ENCODE data around the gene RITA1.

RITA1 gene

GRCh38 chr12:113207613-113208040 lies 22.1 kb downstream of the RITA1 start:
- H3K27ac ChIP-seq (ENCODE audit: low read depth, low read length), result no peak overlapping the region
- no peak overlapping the region for H3K4ac ChIP-seq (ENCODE audit: low read depth, low read length)
- DNase-seq, result no peak
- H2BK120ac ChIP-seq (ENCODE audit: insufficient read depth, low read length, poor library complexity), result no peak overlapping the region
- H3K14ac ChIP-seq (ENCODE audit: low read length), result no peak overlapping the region
- H2BK12ac ChIP-seq (ENCODE audit: low read length), result no peak overlapping the region
- no peak overlapping the region for H3K4me2 ChIP-seq (ENCODE audit: low read length)
- no peak overlapping the region for H2AFZ ChIP-seq (ENCODE audit: insufficient read depth, low read length, poor library complexity)
- H3K23ac ChIP-seq (ENCODE audit: low read length), result no peak overlapping the region
- H3K79me2 ChIP-seq (ENCODE audit: control insufficient read depth, insufficient read depth, low read length, poor library complexity), result no peaks in the 10 kb centered on the region
- H3K36me3 ChIP-seq (ENCODE audit: control insufficient read depth in 1 of 2, insufficient read depth in 2 of 2, low read length in 2 of 2), result no peaks in the 10 kb centered on the region
- H3K4me1 ChIP-seq (ENCODE audit: control insufficient read depth in 1 of 2, insufficient read depth in 2 of 2, low read length in 2 of 2), result peaks cover 0 to 4% of the 10 kb centered on the region in 2 experiments
- peaks cover 2% of the 10 kb centered on the region for H3K9me3 ChIP-seq (ENCODE audit: insufficient read depth, low read depth, low read length)
- H2AK5ac ChIP-seq (ENCODE audit: low read length), result no peak overlapping the region
- no peak overlapping the region for H3K4me3 ChIP-seq (ENCODE audit: low read depth, low read length)
- H4K12ac ChIP-seq (ENCODE audit: low read depth, low read length), result no peak overlapping the region
- no peak overlapping the region for H3K9ac ChIP-seq (ENCODE audit: low read length)
- no peak overlapping the region for H2BK5ac ChIP-seq (ENCODE audit: low read depth, low read length, poor library complexity)
- WGBS (ENCODE audit: extremely low coverage, insufficient coverage, insufficient read length), result no CpG with 5 or more reads among the region's 6 CpGs
- no peak overlapping the region for H4K91ac ChIP-seq (ENCODE audit: low read depth, low read length)
- H3K27me3 ChIP-seq (ENCODE audit: insufficient read depth, low read length), result no peaks in the 10 kb centered on the region
- no peak overlapping the region for H3K18ac ChIP-seq (ENCODE audit: low read length)
- no peak overlapping the region for H4K8ac ChIP-seq (ENCODE audit: low read depth, low read length)
- H3K79me1 ChIP-seq (ENCODE audit: low read length), result peaks cover 4% of the 10 kb centered on the region

GRCh38 chr12:113208041-113208934 lies 22.8 kb downstream of the RITA1 start:
- H3K18ac ChIP-seq (ENCODE audit: low read length), result no peak overlapping the region
- H3K79me1 ChIP-seq (ENCODE audit: low read length), result peaks cover 4% of the 10 kb centered on the region
- H3K14ac ChIP-seq (ENCODE audit: low read length), result no peak overlapping the region
- H4K91ac ChIP-seq (ENCODE audit: low read depth, low read length), result no peak overlapping the region
- no peaks in the 10 kb centered on the region for H3K27me3 ChIP-seq (ENCODE audit: insufficient read depth, low read length)
- H3K27ac ChIP-seq (ENCODE audit: low read depth, low read length), result no peak overlapping the region
- H3K4me2 ChIP-seq (ENCODE audit: low read length), result no peak overlapping the region
- H2BK120ac ChIP-seq (ENCODE audit: insufficient read depth, low read length, poor library complexity), result no peak overlapping the region
- H4K12ac ChIP-seq (ENCODE audit: low read depth, low read length), result no peak overlapping the region
- H3K9me3 ChIP-seq (ENCODE audit: insufficient read depth, low read depth, low read length), result peaks cover 2% of the 10 kb centered on the region
- no peak overlapping the region for H3K9ac ChIP-seq (ENCODE audit: low read length)
- no peak overlapping the region for H3K4ac ChIP-seq (ENCODE audit: low read depth, low read length)
- H3K36me3 ChIP-seq (ENCODE audit: control insufficient read depth in 1 of 2, insufficient read depth in 2 of 2, low read length in 2 of 2), result no peaks in the 10 kb centered on the region
- no CpG with 5 or more reads among the region's 10 CpGs for WGBS (ENCODE audit: extremely low coverage, insufficient coverage, insufficient read length)
- no peak overlapping the region for H4K8ac ChIP-seq (ENCODE audit: low read depth, low read length)
- peaks cover 0 to 4% of the 10 kb centered on the region in 2 experiments for H3K4me1 ChIP-seq (ENCODE audit: control insufficient read depth in 1 of 2, insufficient read depth in 2 of 2, low read length in 2 of 2)
- H2BK5ac ChIP-seq (ENCODE audit: low read depth, low read length, poor library complexity), result no peak overlapping the region
- H2BK12ac ChIP-seq (ENCODE audit: low read length), result no peak overlapping the region
- no peaks in the 10 kb centered on the region for H3K79me2 ChIP-seq (ENCODE audit: control insufficient read depth, insufficient read depth, low read length, poor library complexity)
- H2AK5ac ChIP-seq (ENCODE audit: low read length), result no peak overlapping the region
- no peak overlapping the region for H2AFZ ChIP-seq (ENCODE audit: insufficient read depth, low read length, poor library complexity)
- H3K4me3 ChIP-seq (ENCODE audit: low read depth, low read length), result no peak overlapping the region
- H3K23ac ChIP-seq (ENCODE audit: low read length), result no peak overlapping the region
- DNase-seq, result peak in 1 of 2 donors; percentile 21

- Histone ChIP-seq H3K4me1 (ENCODE audit: control insufficient read depth in 1 of 2, insufficient read depth in 2 of 2, low read length in 2 of 2) (peaks cover 0 to 6% of the 10 kb centered on the region in 2 experiments), H4K8ac (ENCODE audit: low read depth, low read length) (no peak overlapping the region), H2AK5ac (ENCODE audit: low read length) (no peak overlapping the region), H4K91ac (ENCODE audit: low read depth, low read length) (no peak overlapping the region), H3K18ac (ENCODE audit: low read length) (no peak overlapping the region), H2AFZ (ENCODE audit: insufficient read depth, low read length, poor library complexity) (no peak overlapping the region), H3K14ac (ENCODE audit: low read length) (no peak overlapping the region), H3K79me1 (ENCODE audit: low read length) (peaks cover 4% of the 10 kb centered on the region), H3K9ac (ENCODE audit: low read length) (no peak overlapping the region), H3K9me3 (ENCODE audit: insufficient read depth, low read depth, low read length) (peaks cover 2% of the 10 kb centered on the region), H3K4me3 (ENCODE audit: low read depth, low read length) (no peak overlapping the region), H3K27ac (ENCODE audit: low read depth, low read length) (no peak overlapping the region), H3K23ac (ENCODE audit: low read length) (no peak overlapping the region), H3K4me2 (ENCODE audit: low read length) (no peak overlapping the region), H3K4ac (ENCODE audit: low read depth, low read length) (no peak overlapping the region), H2BK12ac (ENCODE audit: low read length) (no peak overlapping the region), H3K27me3 (ENCODE audit: insufficient read depth, low read length) (no peaks in the 10 kb centered on the region), H3K79me2 (ENCODE audit: control insufficient read depth, insufficient read depth, low read length, poor library complexity) (no peaks in the 10 kb centered on the region), H2BK5ac (ENCODE audit: low read depth, low read length, poor library complexity) (no peak overlapping the region), H2BK120ac (ENCODE audit: insufficient read depth, low read length, poor library complexity) (no peak overlapping the region), H3K36me3 (ENCODE audit: control insufficient read depth in 1 of 2, insufficient read depth in 2 of 2, low read length in 2 of 2) (no peaks in the 10 kb centered on the region), H4K12ac (ENCODE audit: low read depth, low read length) (no peak overlapping the region)
- WGBS (ENCODE audit: extremely low coverage, insufficient coverage, insufficient read length), result no CpG with 5 or more reads among the region's 6 CpGs
- no peak for DNase-seq
These were observed 25.6 kb downstream of the RITA1 start for GRCh38 chr12:113211160-113211559.

- Histone ChIP-seq H3K18ac (ENCODE audit: low read length) (no peak overlapping the region), H3K79me1 (ENCODE audit: low read length) (peaks cover 5% of the 10 kb centered on the region), H4K12ac (ENCODE audit: low read depth, low read length) (no peak overlapping the region), H3K27me3 (ENCODE audit: insufficient read depth, low read length) (no peaks in the 10 kb centered on the region), H2BK12ac (ENCODE audit: low read length) (no peak overlapping the region), H3K4ac (ENCODE audit: low read depth, low read length) (no peak overlapping the region), H3K4me2 (ENCODE audit: low read length) (no peak overlapping the region), H3K27ac (ENCODE audit: low read depth, low read length) (no peak overlapping the region), H3K36me3 (ENCODE audit: control insufficient read depth in 1 of 2, insufficient read depth in 2 of 2, low read length in 2 of 2) (no peaks in the 10 kb centered on the region), H4K8ac (ENCODE audit: low read depth, low read length) (no peak overlapping the region), H2AK5ac (ENCODE audit: low read length) (no peak overlapping the region), H4K91ac (ENCODE audit: low read depth, low read length) (no peak overlapping the region), H3K9me3 (ENCODE audit: insufficient read depth, low read depth, low read length) (no peaks in the 10 kb centered on the region), H3K4me3 (ENCODE audit: low read depth, low read length) (no peak overlapping the region), H3K23ac (ENCODE audit: low read length) (no peak overlapping the region), H2BK120ac (ENCODE audit: insufficient read depth, low read length, poor library complexity) (no peak overlapping the region), H3K79me2 (ENCODE audit: control insufficient read depth, insufficient read depth, low read length, poor library complexity) (no peaks in the 10 kb centered on the region), H2AFZ (ENCODE audit: insufficient read depth, low read length, poor library complexity) (no peak overlapping the region), H3K9ac (ENCODE audit: low read length) (no peak overlapping the region), H3K4me1 (ENCODE audit: control insufficient read depth in 1 of 2, insufficient read depth in 2 of 2, low read length in 2 of 2) (peaks cover 5% of the 10 kb centered on the region in 2 experiments), H3K14ac (ENCODE audit: low read length) (no peak overlapping the region), H2BK5ac (ENCODE audit: low read depth, low read length, poor library complexity) (no peak overlapping the region)
- peak; percentile 98 to 100 for DNase-seq
- no CpG with 5 or more reads among the region's 5 CpGs for WGBS (ENCODE audit: extremely low coverage, insufficient coverage, insufficient read length)
These were observed 29.4 kb downstream of the RITA1 start for GRCh38 chr12:113214895-113215400.

Data from trophoblast cell (in vitro differentiated cells and primary cell).